Epidermal melanocyte (primary cell): Measurements from ENCODE around the gene ERVH48-1.
A peak's percentile ranks its signal among the peaks of the same experiment; 100 is the strongest.
"Not testable (repeated sequence)": the region's sequence is repeated elsewhere in the genome, so short reads cannot be mapped to it uniquely, and the experiment has no call there.

Source experiments
- DNase-seq: peaks from one replicate; pipeline ENCODE4 v3.0.0; 2011; ENCODE audit warnings: low spot score; ENCODE audit not compliant: insufficient read length

Gene ERVH48-1

DNA sequence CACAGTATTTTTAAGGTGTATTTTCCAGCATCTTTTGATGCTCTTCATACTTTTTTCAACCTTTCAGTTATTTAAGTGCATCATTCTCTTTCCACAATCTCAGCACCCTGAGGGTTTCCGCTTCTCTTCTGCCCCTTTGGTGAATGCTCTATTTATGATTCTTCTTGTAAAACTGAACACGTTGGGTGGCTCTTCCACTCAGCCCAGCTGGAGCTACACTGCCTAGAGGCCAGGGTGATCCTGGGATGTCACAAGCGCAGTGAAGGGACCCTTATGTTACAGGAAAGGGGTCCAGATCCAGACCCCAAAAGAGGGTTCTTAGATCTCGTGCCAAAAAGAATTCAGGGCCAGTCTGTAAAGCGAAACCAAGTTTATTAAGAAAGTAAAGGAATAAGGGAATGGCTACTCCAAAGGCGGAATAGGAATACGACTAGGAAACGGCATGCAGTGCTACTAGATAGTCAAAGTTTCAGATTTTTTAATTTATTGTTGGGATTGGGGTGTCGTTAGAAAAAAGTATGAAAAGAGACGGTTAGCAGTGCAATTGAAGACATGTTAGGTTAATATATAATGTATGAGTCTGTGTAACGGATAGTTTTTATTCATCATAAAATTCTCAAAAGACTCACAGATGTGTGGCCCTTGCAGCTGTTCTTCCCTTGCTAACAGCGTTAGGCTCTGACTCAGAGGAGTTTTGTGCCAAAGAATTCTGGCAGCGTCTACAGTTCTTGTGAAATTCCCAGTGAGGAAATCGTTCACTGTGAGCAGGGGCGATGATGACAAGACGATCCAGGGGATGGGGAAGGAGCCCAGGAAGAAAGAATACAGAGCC, 14.4 kb upstream of the ERVH48-1 start:
- peak; percentile 80 for DNase-seq

DNA sequence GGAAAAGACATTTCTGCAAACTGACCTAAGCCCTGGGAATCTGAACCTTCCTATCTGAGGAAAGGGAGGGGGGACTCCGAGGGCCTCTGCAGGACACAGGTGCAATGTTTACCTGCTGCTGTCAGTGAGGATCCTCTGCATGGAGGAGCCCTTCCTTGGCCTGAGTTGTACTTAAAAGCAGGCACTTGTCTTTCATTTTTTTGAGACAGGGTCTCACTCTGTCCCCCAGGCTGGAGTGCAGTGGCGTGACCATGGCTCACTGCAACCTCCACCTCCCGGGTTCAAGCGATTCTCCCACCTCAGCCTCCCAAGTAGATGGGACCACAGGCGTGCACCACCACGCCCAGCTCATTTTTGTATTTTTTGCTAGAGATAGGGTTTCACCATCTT, 13.2 kb upstream of the ERVH48-1 start:
- DNase-seq, result not testable (repeated sequence)

DNA sequence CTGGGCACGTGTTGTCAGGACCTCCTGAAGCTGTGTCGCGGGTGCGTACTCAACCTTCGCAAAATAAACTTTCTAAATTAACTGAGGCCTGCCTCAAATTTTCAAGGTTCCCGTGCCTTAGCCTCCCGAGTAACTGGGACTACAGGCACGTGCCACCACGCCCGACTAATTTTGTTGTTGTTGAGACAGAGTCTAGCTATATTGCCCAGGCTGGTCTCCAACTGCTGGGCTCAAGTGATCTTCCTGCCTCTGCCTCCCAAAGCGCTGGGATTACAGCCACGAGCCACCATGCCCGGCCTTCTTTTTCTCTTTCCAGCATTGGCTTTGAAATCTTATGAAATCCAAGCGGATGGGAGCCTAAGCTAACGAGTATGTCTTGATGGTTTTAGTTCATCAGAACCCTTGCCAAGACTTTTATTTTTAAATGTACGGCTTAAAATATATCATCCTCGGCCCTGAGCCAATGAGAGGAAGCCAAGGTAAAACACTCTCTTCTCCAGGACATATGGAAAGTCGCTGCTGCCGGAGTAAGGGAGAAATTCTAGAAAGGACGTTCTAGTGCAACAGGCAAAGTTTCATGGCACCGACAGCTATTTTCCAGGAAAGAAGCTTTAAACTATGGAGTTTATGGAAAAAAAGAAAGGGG, 12.7 kb upstream of the ERVH48-1 start:
- no peak for DNase-seq

DNA sequence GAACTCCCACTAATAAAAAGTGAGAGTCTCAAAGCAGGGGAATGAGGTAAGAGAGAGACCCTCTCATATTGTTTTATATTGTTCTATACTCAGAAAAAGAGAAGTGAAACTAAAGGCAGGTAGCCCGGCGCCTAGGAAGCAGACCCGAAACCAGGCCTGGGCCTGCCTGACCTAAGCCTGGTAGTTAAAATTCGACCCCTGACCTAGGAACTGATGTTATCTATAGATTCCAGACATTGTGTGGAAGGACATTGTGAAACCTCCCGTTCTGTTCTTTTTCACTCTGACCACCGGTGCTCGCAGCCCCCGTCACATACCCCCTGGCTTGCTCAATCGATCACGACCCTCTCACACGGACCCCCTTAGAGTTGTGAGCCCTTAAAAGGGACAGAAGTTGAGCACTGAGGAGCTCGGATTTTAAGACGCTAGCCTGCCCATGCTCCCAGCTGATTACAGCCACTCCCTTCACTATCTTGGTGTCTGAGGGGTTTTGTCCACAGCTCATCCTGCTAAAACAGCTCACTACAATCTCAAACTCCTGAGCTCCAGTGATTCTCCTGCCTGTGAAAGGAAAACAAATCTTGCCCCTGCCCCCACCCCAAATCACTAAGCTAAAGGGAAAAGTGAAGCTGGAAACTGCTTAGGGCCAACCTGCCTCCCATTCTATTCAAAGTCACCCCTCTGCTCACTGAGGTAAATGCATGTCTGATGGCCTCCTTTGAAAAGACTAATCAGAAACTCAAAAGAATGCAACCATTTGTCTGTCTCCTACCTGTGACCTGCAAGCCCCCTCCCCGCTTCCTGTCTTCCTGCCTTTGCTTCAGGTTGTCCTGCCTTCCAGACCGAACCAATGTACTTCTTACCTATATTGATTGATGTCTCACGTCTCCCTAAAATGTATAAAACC, 11.9 kb upstream of the ERVH48-1 start:
- DNase-seq, result not testable (repeated sequence)

DNA sequence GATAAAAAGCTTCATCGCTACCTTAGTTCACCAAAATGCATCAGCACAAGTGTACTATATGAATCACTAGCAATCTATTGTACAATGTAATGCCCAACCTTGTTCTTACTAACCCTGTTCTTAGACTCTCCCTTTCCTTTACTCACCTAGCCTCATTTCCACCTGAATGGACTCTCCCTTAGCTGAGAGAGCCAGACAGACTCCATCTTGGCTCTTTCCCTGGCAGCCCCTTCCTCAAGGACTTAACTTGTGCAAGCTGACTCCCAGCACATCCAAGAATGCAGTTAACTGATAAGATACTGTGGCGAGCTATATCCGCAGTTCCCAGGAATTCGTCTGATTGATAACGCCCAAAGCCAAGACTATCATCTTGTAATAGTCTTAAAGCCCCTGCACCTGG, 10.9 kb upstream of the ERVH48-1 start:
- DNase-seq, result not testable (repeated sequence)

DNA sequence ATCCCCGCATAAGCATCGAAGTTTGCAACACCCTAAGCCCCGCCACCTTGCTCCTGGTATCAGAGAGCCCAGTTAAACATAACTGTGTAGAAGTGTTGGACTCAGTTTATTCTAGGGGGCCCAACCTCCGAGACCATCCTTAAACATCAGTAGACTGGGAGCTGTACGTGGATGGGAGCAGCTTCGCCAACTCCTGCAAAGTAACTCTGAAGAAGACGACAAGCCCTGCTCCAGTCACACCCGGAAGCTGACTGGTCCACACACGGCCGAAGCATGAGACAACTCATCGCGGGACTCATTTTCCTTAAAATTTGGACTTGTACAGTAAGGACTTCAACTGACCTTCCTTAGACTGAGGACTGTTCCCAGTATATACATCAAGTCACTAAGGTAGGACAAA, 8.5 kb upstream of the ERVH48-1 start:
- not testable (repeated sequence) for DNase-seq

DNA sequence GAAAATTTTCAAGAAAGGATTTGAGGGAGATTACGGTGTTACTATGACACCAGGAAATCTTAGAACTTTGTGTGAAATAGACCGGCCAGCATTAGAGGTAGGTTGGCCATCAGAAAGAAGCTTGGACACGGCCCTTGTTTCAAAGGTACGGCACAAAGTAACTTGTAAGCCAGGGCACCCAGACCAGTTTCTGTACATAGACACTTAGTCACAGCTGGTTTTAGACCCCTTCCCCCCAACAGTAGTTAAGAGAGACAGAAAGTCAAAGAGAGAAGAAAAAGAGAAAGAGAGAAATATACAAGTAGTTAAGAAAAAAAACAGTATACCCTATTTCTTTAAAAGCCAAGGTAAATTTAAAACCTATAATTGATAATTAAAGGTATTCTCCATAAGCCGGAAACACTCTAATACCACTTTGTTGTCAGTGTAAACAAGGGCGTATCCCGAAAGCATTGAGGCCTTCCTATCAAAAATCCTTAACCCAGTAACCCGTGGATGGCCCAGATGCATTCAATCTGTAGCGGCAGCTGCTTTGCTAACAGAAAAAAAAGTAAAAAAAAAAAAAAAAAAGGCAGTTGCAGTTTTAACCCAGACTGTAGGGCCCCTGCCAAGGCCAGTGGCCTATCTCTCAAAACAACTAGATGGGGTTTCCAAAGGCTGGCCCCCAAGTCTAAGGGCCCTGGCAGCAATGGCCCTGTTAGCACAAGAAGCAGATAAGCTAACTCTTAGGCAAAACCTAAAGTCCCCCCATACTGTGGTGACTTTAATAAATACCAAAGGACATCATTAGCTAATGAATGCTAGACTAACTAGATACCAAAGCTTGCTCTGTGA, 7.9 kb upstream of the ERVH48-1 start:
- DNase-seq, result not testable (repeated sequence)

DNA sequence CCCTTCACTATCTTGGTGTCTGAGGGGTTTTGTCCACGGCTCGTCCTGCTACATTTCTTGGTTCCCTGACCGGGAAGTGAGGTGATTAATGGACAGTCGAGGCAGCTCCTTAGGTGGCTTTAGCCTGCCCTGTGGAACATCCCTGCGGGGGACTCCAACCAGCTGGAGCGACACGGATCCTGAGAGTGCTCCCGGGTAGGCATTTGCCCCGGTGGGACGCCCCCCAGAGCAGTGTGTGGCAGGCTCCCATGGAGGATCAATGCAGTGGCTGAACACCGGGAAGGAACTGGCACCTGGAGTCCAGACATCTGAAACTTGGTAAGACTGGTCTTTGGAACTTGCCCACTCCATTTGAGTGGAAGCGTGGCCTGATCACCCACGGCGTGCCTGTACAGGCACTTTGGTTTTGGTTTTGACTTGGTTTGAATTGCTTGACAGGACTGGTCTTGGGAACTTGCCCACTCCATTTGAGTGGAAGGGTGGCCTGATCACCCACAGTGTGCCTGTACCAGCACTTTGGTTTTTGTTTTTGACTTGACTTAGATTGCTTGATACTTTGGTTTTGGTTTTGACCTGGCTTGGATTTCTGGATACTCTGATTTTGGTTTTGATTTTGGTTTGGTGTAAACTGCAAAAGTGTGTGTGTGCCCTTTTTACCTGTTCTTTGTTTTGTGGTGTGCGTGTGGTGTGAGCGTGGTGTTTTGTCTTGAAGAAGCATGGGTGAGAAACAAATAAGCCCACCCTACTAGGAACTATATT, 7.1 kb upstream of the ERVH48-1 start:
- not testable (repeated sequence) for DNase-seq

DNA sequence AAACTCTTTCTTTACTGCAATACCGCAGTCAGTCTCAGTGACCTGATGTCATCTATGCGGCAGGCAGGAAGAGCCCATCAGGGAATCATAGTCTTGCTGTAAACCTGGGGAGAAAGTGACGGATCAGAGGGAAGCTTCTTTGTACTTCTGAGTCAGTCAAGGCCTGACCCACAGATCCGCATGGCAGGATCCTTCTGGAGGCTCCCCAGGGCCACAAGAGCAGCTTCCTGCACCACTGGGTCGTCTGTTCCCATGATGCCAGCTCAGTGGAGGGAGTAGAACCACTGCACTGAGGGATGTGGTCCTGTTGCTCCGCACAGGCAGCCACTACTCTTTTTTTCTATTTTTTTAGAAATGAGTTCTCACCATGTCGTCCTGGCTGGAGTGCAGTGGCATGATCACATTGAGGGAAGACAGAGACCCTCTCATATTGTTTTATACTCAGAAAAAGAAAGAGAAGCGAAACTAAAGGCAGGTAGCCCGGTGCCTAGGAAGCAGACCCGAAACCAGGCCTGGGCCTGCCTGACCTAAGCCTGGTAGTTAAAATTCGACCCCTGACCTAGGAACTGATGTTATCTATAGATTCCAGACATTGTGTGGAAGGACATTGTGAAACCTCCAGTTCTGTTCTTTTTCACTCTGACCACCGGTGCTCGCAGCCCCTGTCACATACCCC, 6.3 kb upstream of the ERVH48-1 start:
- no peak for DNase-seq

DNA sequence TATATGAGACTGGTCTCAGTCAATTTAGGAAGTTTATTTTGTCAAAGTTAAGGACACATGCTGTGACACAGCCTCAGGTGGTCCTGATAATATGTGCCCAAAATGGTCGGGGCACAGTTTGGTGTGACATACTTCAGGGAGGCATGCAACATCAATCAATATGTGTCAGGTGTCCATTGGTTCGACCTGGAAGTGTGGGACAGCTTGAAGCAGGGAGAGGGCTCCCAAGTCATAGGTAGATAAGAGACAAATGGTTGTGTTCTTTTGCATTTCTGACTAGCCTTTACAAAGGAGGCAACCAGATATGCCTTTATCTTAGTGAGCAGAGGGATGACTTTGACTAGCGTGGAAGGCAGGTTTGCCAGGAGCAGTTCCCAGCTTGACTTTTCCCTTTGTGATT, 4.5 kb upstream of the ERVH48-1 start:
- no peak for DNase-seq

DNA sequence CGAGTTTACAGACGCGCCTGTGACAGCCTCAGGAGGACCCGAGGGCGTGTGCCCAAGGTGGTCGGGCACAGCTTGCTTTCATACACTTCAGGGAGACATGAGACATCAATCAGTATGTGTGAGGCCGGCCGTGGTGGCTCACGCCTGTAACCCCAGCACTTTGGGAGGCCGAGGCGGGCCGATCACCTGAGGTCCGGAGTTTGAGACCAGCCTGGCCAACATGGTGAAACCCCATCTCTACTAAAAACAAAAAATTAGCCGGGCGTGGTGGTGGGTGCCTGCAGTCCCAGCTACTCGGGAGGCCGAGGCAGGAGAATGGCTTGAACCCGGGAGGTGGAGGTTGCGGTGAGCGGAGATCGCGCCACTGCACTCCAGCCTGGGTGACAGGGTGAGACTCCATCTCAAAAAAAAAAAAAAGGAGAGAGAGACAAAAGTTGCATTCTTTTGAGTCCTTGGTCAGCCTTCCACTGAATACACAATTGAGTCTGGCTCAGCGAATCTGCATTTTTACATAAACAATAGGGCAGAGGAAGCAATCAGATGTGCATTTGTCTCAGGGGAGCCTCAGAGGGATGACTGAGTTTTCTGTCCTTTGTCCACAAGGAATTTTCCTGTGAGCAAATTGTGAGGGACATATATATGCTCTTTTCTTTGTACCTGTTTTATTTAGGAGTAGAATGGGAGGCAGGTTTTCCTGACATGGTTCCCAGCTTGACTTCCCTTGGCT, 2.2 kb upstream of the ERVH48-1 start:
- not testable (repeated sequence) for DNase-seq

DNA sequence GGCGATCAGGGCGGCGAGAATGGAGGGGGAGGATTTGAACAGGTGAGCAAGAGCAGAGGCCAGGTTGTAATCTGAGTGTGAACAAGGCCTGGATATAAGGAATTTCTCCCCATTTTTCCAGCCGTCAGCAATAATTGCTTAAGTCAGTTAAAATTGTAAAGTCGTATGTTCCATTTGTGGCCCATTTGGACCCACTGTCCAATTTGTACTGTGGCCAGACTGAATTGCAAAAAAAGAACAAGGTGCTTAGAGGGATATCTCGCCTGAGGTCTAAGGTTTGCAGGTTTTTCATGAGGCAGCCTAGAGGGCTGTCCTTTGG, 1.0 kb downstream of the ERVH48-1 start:
- DNase-seq, result no peak

DNA sequence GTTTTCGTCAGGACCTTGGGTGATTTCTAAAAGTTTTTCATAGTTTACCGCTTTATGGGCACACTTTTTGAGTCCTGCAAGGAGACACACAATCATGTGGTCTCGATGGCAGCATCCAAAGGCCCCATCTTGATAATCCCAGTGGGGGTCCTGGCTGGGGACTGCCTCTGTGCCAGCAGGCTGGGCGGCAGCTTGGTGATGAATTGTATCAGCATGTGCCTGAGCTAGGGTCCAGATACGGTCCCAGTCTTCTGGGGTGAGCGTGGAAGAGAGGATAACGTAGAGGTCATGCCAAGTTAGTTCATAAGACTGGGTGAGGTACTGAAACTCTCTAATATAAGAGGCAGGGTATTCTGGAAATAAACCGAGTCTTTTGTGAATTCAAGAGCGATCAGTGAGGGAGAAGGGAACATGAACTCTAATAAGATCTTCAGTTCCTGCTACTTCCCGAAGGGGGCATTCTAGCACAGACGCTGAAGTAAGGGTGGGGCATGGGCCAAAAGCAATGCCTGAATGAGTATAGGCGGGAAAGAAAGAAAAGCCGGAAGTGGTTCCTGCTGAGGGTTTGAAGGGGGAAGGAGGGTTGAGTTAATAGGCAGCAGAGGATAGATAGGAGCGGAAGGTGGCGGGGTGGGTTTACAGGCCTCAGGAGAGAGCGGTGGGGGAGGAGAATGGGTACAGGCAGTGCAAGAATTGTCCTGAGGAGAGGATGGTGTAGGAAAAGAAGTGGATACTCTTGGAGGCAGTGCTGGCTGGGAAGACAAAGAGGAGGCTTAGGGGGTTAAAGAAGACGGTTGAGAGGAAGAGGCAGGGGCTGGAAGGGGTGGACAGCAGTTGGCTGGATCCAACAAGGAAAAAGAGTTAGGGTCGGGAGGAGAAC, 1.6 kb downstream of the ERVH48-1 start:
- peak; percentile 94 for DNase-seq

DNA sequence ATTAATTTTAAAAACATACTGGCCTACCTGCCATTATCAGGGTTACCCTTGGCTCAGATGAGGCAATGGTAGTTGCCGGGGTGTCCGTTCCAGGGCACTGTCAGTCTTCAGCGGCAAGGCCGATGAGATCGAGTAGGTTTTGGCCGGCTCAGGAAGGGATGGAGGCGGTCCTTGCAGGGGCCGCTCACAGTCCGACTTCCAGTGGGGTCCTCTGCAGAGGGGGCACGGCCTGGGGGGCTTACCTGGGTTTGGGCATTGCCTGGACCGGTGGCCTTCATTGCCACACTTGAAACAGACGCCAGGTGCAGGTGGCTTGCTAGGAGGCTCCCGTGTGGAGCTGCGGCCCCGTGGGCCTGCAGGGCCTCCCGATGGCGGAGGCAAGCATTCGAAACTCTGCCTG, 2.5 kb downstream of the ERVH48-1 start:
- no peak for DNase-seq

DNA sequence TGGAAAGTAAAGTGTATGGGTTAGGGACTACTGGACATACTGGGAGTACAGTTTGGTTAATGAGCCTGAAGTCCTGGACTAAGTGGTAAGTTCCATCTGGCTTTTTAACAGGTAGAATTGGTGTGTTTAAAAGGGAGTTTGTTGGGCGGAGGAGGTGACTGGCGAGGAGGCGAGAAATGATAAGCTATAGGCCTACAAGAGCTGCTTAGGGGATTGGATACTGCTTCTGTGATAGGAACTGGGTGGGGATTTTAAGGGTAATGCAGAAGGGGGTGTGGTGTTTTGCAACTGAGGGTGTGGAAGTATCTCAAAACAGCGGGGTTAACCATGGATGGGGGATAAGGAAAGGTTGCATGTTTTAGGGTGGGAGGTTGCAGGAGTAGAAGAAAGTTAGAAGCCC, 3.5 kb downstream of the ERVH48-1 start:
- DNase-seq, result no peak

DNA sequence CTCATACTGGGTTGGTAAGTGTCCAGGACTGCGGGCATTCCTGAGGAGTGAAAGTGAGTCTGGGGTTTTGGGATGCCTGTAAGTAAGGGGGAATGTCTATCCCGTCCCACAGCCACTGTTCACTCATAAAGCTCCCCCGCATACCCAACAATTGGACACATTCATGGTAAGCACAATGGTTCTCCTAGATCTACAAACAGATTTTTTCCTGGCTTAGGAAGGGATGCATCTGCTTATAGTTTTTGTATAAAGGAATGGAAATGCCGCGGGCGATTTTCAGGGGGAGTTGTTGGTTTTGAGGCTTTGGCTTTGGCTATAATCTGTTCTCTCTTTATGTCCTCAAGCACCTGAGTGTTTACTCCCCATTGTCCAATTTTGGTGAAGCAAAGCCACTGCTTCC, 7.1 kb downstream of the ERVH48-1 start:
- DNase-seq, result no peak

DNA sequence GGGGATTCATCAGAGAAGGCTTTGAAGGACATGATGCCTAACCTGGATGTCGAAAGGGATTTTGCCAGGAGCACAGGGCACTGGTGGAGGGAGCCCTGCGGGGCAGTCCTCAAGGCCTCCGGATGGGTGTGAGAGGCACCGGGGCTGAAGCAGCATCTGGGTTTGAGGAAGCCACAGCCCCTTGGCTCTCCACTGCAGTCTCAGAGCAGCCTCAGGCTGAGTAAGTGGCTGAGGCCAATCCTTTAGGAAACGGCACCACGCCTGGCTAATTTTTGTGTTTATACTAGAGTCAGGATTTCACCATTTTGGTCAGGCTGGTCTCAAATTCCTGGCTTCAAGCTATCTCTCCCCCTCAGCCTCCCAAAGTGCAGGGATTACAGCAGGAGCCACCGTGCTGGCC, 12.0 kb downstream of the ERVH48-1 start:
- no peak for DNase-seq

DNA sequence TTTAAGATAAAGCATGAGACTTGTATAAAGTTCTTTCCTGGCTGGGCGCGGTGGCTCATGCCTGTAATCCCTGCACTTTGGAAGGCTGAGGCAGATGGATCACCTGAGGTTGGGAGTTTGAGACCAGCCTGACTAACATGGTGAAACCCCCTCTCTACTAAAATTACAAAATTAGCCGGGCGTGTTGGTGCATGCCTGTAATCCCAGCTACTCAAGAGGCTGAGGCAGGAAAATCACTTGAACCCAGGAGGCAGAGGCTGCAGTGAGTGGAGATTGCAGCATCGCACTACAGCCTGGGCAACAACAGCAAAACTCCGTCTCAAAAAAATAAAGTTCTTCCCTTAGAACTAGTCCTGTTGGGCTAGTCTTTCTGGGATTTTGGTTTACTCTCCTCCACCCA, 13.5 kb downstream of the ERVH48-1 start:
- DNase-seq, result not testable (repeated sequence)
